Peyer's patch (tissue), 4 donors: Measurements from ENCODE around the gene VAV3. TPM values are rescaled to one million over a fixed set of nuclear protein-coding genes. Genes with fewer than 3 reads are reported as not detected.

Experiments
- DNase-seq, 3 donors: peaks; one replicate each; pipeline ENCODE4 v3.0.0-alpha.2; 2017 to 2019
- H3K27ac ChIP-seq, 4 donors: fragments of 200-600 bp; sonication (generic); one replicate each; pipeline ENCODE4 v1.5.1; 2016 to 2019
- H3K27me3 ChIP-seq, 2 donors: fragments of 200-600 bp; sonication (generic); one replicate each; pipeline ENCODE4 v1.5.1; 2019
- H3K36me3 ChIP-seq, 3 donors: fragments of 200-600 bp; sonication (generic); one replicate each; pipeline ENCODE4 v1.5.1; 2016 to 2019
- H3K4me1 ChIP-seq, 4 donors: fragments of 200-600 bp; sonication (generic); one replicate each; pipeline ENCODE4 v1.5.1; 2016 to 2019
- H3K4me3 ChIP-seq, 4 donors: fragments of 200-600 bp; sonication (generic); 1 replicate in 3 of 4; 2 replicates in 1 of 4; pipeline ENCODE4 v1.5.1; 2016 to 2019; ENCODE audit warnings: mild to moderate bottlenecking in 1 of 4
- H3K9me3 ChIP-seq, 4 donors: fragments of 200-600 bp; sonication (generic); one replicate each; pipeline ENCODE4 v1.5.1; 2016 to 2019; ENCODE audit warnings: mild to moderate bottlenecking in 1 of 4
- POLR2A ChIP-seq, 2 donors: fragments of 450-650 bp; IDR thresholded peaks; one replicate each; pipeline ENCODE4 v1.5.1; 2017; ENCODE audit warnings: antibody characterized with exemption in 2 of 2, mild to moderate bottlenecking in 2 of 2, moderate library complexity in 2 of 2
- total RNA-seq, 4 donors: library from RNA; depleted of rRNA; stranded (reverse); fragments of >200 nt; gene quantifications; one replicate each; pipeline ENCODE4 v1.1.0, GENCODE V29; 2016
- TF ChIP-seq, protein P1 (sequence below), 6 experiments: fragments of 450-650 bp in 4 of 6; fragments of 200-600 bp in 2 of 6; sonication (generic) in 1 of 6; IDR thresholded peaks; one replicate each; pipeline ENCODE4 v1.5.1; 2017 to 2019; ENCODE audit warnings: antibody characterized with exemption in 6 of 6, mild to moderate bottlenecking in 3 of 6, moderate library complexity in 1 of 6

Gene VAV3
- total RNA-seq, 4 donors from 2014 or later: 32.1 to 60.9 (median 41.5) TPM

DNA sequence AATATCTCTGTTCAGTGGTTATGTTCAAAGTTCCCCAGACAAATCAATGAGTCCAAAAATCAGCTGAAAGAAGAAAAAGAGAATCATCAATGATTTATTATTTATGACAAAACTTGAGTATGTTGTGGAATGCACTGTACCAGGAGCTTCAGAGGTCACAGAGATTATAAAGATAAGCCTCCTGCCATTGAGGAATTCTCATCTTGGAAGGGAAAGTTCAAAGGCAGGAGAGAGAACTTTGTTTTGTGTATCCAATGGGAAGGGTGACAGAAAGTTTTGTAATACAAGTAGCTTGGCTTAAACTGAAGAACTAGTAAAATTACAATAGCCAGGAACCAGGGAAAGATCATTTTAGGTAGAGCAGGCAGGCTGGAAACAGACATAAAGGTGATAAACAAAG is 367.7 kb downstream of the VAV3 start:
- H3K9me3 ChIP-seq: no peaks in the 10 kb centered on the region
- H3K4me3 ChIP-seq: no peak overlapping the region
- peaks cover 0 to 7% (median 0%) of the 10 kb centered on the region in 4 donors for H3K4me1 ChIP-seq
- H3K27me3 ChIP-seq: no peaks in the 10 kb centered on the region
- H3K27ac ChIP-seq: no peak overlapping the region
- TF ChIP-seq, protein P1, sequence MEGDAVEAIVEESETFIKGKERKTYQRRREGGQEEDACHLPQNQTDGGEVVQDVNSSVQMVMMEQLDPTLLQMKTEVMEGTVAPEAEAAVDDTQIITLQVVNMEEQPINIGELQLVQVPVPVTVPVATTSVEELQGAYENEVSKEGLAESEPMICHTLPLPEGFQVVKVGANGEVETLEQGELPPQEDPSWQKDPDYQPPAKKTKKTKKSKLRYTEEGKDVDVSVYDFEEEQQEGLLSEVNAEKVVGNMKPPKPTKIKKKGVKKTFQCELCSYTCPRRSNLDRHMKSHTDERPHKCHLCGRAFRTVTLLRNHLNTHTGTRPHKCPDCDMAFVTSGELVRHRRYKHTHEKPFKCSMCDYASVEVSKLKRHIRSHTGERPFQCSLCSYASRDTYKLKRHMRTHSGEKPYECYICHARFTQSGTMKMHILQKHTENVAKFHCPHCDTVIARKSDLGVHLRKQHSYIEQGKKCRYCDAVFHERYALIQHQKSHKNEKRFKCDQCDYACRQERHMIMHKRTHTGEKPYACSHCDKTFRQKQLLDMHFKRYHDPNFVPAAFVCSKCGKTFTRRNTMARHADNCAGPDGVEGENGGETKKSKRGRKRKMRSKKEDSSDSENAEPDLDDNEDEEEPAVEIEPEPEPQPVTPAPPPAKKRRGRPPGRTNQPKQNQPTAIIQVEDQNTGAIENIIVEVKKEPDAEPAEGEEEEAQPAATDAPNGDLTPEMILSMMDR (IDR thresholded peaks at IDR 0.05): no peak
- no peaks in the 10 kb centered on the region for H3K36me3 ChIP-seq
- no peak for DNase-seq

GRCh38 chr1:107594536-107594935 is 370.4 kb downstream of the VAV3 start:
- Histone ChIP-seq H3K9me3 (no peaks in the 10 kb centered on the region), H3K4me3 (no peak overlapping the region), H3K36me3 (no peaks in the 10 kb centered on the region), H3K4me1 (peaks cover 0 to 7% (median 0%) of the 10 kb centered on the region in 4 donors), H3K27me3 (no peaks in the 10 kb centered on the region), H3K27ac (no peak overlapping the region)
- TF ChIP-seq, protein P1 (IDR thresholded peaks at IDR 0.05): no peak
- TF ChIP-seq POLR2A (IDR thresholded peaks at IDR 0.05): no peak
- DNase-seq: no peak

DNA sequence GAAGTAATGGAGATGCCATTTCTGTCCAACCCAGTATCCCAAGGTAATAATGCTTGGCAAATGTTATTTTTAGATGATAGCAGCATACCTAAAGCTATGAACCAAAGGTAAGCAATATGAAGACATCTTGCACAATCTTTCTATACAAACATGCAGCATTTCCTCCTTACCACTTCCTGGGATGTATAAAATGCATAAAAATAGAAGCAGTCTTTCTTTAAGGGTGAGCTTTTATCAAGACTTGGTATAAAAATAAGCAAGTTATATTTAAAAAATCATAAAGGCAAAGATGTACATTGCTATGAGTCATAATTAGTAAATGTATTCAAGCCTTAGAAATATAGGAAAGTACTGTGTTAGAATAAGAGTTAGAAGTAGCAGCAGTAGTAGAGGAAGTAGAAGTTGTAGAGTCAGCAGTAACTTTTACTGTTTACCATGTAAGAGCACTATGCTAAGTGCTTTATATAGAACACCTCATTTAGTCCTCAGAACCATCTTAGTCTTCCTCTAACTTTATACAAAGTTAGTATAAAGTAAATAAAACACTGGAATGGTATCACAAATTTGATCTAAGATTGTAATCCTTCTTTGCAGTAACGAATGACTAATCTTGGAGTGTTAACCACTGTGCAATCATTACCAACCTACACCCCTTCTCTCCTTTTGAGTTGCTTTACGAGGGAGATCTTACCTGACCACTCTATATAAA is 371.3 kb downstream of the VAV3 start:
- DNase-seq: no peak

GRCh38 chr1:107590900-107591622 is 373.9 kb downstream of the VAV3 start:
- H3K27ac ChIP-seq: no peak overlapping the region
- H3K36me3 ChIP-seq: peaks cover 0 to 5% (median 0%) of the 10 kb centered on the region in 3 donors
- no peaks in the 10 kb centered on the region for H3K27me3 ChIP-seq
- no peak for DNase-seq
- peaks cover 0 to 7% (median 0%) of the 10 kb centered on the region in 4 donors for H3K4me1 ChIP-seq
- no peak for TF ChIP-seq POLR2A (IDR thresholded peaks at IDR 0.05)
- TF ChIP-seq, protein P1 (IDR thresholded peaks at IDR 0.05): no peak
- H3K4me3 ChIP-seq: no peak overlapping the region
- H3K9me3 ChIP-seq: no peaks in the 10 kb centered on the region

More for the DNA sequence above, 371.3 kb downstream of the VAV3 start:
- H3K4me3 ChIP-seq: no peak overlapping the region
- H3K27ac ChIP-seq: no peak overlapping the region
- H3K27me3 ChIP-seq: no peaks in the 10 kb centered on the region
- no peaks in the 10 kb centered on the region for H3K9me3 ChIP-seq
- TF ChIP-seq, protein P1 (IDR thresholded peaks at IDR 0.05): no peak
- no peak for TF ChIP-seq POLR2A (IDR thresholded peaks at IDR 0.05)
- peaks cover 0 to 7% (median 0%) of the 10 kb centered on the region in 4 donors for H3K4me1 ChIP-seq
- no peaks in the 10 kb centered on the region for H3K36me3 ChIP-seq

- no peak for TF ChIP-seq POLR2A (IDR thresholded peaks at IDR 0.05)
- no peaks in the 10 kb centered on the region for H3K9me3 ChIP-seq
- DNase-seq: no peak
- no peaks in the 10 kb centered on the region for H3K27me3 ChIP-seq
- no peak overlapping the region for H3K27ac ChIP-seq
- H3K4me3 ChIP-seq: no peak overlapping the region
- peaks cover 0 to 7% (median 0%) of the 10 kb centered on the region in 4 donors for H3K4me1 ChIP-seq
- peaks cover 0 to 5% (median 0%) of the 10 kb centered on the region in 3 donors for H3K36me3 ChIP-seq
Observed at GRCh38 chr1:107590087-107590486, 374.9 kb downstream of the VAV3 start.

GRCh38 chr1:107588321-107588720 is 376.7 kb downstream of the VAV3 start:
- H3K9me3 ChIP-seq: no peaks in the 10 kb centered on the region
- TF ChIP-seq, protein P1 (IDR thresholded peaks at IDR 0.05): no peak
- TF ChIP-seq POLR2A (IDR thresholded peaks at IDR 0.05): no peak
- peaks cover 0 to 5% (median 0%) of the 10 kb centered on the region in 3 donors for H3K36me3 ChIP-seq
- no peaks in the 10 kb centered on the region for H3K27me3 ChIP-seq
- H3K4me1 ChIP-seq: peaks cover 0 to 1% (median 0%) of the 10 kb centered on the region in 4 donors
- H3K4me3 ChIP-seq: no peak overlapping the region
- no peak overlapping the region for H3K27ac ChIP-seq
- no peak for DNase-seq
